Astrocyte (in vitro differentiated cells and primary cell): Measurements from ENCODE around the gene LMO7.

Experiments
- EZH2 ChIP-seq: IDR thresholded peaks from 2 replicates; pipeline ENCODE4 v1.6.1; 2012; ENCODE audit warnings: mild to moderate bottlenecking, low read length, inconsistent platforms; ENCODE audit not compliant: insufficient read depth
- TF ChIP-seq, protein P1 (sequence below): IDR thresholded peaks from 2 replicates; pipeline ENCODE4 v1.5.1; 2011; ENCODE audit warnings: low read depth, mild to moderate bottlenecking, inconsistent platforms, low read length, moderate library complexity; ENCODE audit not compliant: insufficient read depth

DNA sequence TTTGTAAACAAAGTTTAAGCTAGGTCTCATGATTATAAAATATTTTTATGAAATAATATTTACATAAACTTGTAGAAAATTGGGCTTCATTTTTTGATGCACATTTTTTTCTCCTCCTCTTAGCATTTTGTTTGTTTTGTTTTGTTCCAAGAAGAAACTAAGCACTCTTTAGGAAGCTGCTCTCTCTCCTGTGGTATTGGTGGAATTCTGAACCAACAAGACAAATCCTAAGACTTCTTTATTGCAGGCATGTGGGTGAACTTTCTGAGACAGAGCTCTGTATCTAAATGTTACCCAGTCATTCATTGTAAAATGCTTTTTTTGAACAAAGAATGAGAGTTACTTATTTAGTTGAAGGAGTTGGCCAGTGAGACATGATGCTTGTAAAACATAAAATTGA is 39.3 kb downstream of the LMO7 start:
- TF ChIP-seq, protein P1, sequence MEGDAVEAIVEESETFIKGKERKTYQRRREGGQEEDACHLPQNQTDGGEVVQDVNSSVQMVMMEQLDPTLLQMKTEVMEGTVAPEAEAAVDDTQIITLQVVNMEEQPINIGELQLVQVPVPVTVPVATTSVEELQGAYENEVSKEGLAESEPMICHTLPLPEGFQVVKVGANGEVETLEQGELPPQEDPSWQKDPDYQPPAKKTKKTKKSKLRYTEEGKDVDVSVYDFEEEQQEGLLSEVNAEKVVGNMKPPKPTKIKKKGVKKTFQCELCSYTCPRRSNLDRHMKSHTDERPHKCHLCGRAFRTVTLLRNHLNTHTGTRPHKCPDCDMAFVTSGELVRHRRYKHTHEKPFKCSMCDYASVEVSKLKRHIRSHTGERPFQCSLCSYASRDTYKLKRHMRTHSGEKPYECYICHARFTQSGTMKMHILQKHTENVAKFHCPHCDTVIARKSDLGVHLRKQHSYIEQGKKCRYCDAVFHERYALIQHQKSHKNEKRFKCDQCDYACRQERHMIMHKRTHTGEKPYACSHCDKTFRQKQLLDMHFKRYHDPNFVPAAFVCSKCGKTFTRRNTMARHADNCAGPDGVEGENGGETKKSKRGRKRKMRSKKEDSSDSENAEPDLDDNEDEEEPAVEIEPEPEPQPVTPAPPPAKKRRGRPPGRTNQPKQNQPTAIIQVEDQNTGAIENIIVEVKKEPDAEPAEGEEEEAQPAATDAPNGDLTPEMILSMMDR, result no peak
- TF ChIP-seq EZH2, result no peak
